Panc1 (cell line): ENCODE data around the gene ANO4. TPM values are rescaled to one million over a fixed set of nuclear protein-coding genes. Genes with fewer than 3 reads are reported as not detected.

Source experiments
- ATAC-seq: fragments of 200-7000 bp; cut with Tn5 transposase; 2 replicates; pipeline ENCODE4 v1.9.1; 2020; ENCODE audit warnings: mild to moderate bottlenecking, moderate library complexity
- BruUV-seq: library from RNA; stranded (reverse); fragments of 400-500 nt; replicated peaks from 2 replicates; lab custom pipeline; 2021; lab: Mats Ljungman, UMichigan
- CTCF ChIA-PET: fragments of 300-600 bp; sonication (Branson Sonifier 250); formaldehyde crosslinking; loops from one replicate; lab custom pipeline; 2022; ENCODE audit warnings: antibody characterized with exemption; lab: Charles Lee
- POLR2A ChIA-PET: fragments of 300-600 bp; sonication (Branson Sonifier 250); formaldehyde crosslinking; loops from one replicate; lab custom pipeline; 2022; ENCODE audit warnings: antibody characterized with exemption; lab: Charles Lee
- DNase-seq: peaks from one replicate; pipeline ENCODE4 v3.0.0-alpha.2; 2010; ENCODE audit warnings: low read depth, low spot score
- H3K27ac ChIP-seq: 2 replicates; pipeline ENCODE4 v1.5.1; 2011; ENCODE audit warnings: mild to moderate bottlenecking, low read length, inconsistent platforms
- H3K27me3 ChIP-seq: fragments of 200-500 bp; sonication (Bioruptor generic); 2 replicates; pipeline ENCODE4 v1.6.0; 2014; ENCODE audit warnings: low read length, inconsistent platforms; ENCODE audit not compliant: control insufficient read depth, insufficient read depth
- H3K36me3 ChIP-seq: fragments of 200-500 bp; sonication (Bioruptor generic); 2 replicates; pipeline ENCODE4 v1.5.1; 2014; ENCODE audit warnings: inconsistent platforms, mild to moderate bottlenecking, low read length, moderate library complexity; ENCODE audit not compliant: control insufficient read depth, insufficient read depth
- H3K4me1 ChIP-seq: 2 replicates; pipeline ENCODE4 v1.5.1; 2011; ENCODE audit warnings: inconsistent platforms, mild to moderate bottlenecking, low read length, moderate library complexity; ENCODE audit not compliant: control insufficient read depth, insufficient read depth
- H3K4me3 ChIP-seq, 2 experiments: 2 replicates each; pipeline ENCODE4 v1.5.1; 2011 to 2012; ENCODE audit warnings: low read depth in 2 of 2, low read length in 2 of 2, mild to moderate bottlenecking in 2 of 2, inconsistent platforms in 1 of 2, moderate library complexity in 1 of 2
- H3K9me3 ChIP-seq: fragments of 200-500 bp; sonication (Bioruptor generic); 2 replicates; pipeline ENCODE4 v1.5.1; 2014; ENCODE audit warnings: low read depth, mild to moderate bottlenecking, inconsistent platforms, low read length, moderate library complexity; ENCODE audit not compliant: control insufficient read depth, insufficient read depth
- CTCF ChIP-seq: fragments of 450-650 bp; IDR thresholded peaks from 2 replicates; pipeline ENCODE4 v1.5.1; 2017; ENCODE audit warnings: mild to moderate bottlenecking
- POLR2AphosphoS5 ChIP-seq: IDR thresholded peaks from 2 replicates; pipeline ENCODE4 v1.6.1; 2012; ENCODE audit warnings: mild to moderate bottlenecking, low read depth, low read length, moderate library complexity
- REST ChIP-seq, 2 experiments: IDR thresholded peaks; 2 replicates each; pipeline ENCODE4 v1.6.1; 2011 to 2012; ENCODE audit warnings: low read depth in 2 of 2, control low read depth in 1 of 2, low read length in 1 of 2, mild to moderate bottlenecking in 1 of 2, moderate library complexity in 1 of 2; ENCODE audit not compliant: insufficient read depth in 1 of 2
- SIN3A ChIP-seq: IDR thresholded peaks from 2 replicates; pipeline ENCODE4 v1.6.1; 2012; ENCODE audit warnings: low read depth, mild to moderate bottlenecking, low read length, moderate library complexity, borderline replicate concordance; ENCODE audit not compliant: insufficient read depth
- TCF7L2 ChIP-seq: IDR thresholded peaks from 2 replicates; pipeline ENCODE4 v1.6.1; 2011; ENCODE audit warnings: mild to moderate bottlenecking, low read depth, low read length, inconsistent platforms
- in situ Hi-C: cut with HindIII; loops from 2 replicates; pipeline ENCODE4 v1.10.0; 2016; ENCODE audit warnings: low sequenced_read_pairs, low pct_unique_long_range_greater_than_20kb
- intact Hi-C: fragments of 100-400 bp; cut with micrococcal nuclease; formaldehyde crosslinking; loops from one replicate; pipeline ENCODE4 v1.10.0; 2022; ENCODE audit not compliant: unreplicated experiment
- total RNA-seq: library from RNA; stranded (reverse); gene quantifications from one replicate; pipeline ENCODE4 v1.2.1, GENCODE V29; 2021; ENCODE audit not compliant: unreplicated experiment

Gene ANO4
- total RNA-seq, 1 experiment from 2014 or later = not detected

- TF ChIP-seq REST (IDR thresholded peaks at IDR 0.05; ENCODE audit: insufficient read depth in 1 of 2, low read depth in 2 of 2, low read length in 1 of 2) = no peak
- no peak for TF ChIP-seq POLR2AphosphoS5
- TF ChIP-seq CTCF = no peak
- no peak for TF ChIP-seq SIN3A
- TF ChIP-seq TCF7L2 = no peak
Observed at GRCh38 chr12:100982511-100983183, 188.1 kb downstream of the ANO4 start.

DNA sequence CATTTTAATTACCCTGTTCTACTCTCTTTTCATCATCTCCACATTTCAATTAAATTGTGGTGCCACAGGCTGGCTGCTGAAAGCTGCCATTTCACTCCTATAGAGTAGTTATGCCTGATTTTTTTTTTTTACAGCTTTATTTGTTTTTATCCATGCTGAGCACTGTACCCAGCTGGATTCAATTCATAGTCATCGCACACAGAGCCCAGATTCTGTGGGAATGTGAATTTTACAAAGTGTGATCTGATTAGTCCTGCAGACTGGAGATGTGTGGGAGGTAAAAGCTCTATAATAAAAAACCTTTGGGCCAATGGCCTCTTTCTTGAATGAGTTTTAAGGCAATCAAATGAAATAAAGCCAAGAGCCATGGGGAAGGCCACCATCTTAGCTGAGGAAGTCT, 190.2 kb downstream of the ANO4 start:
- H3K9me3 ChIP-seq = no peaks in the 10 kb centered on the region
- TF ChIP-seq CTCF (no peak), SIN3A (no peak), REST (IDR thresholded peaks at IDR 0.05; ENCODE audit: insufficient read depth in 1 of 2, low read depth in 2 of 2, low read length in 1 of 2) (no peak), POLR2AphosphoS5 (no peak), TCF7L2 (no peak)
- intact Hi-C loops = no loop called here
- H3K4me1 ChIP-seq = no peaks in the 10 kb centered on the region
- in situ Hi-C loops = no loop called here
- ATAC-seq (no peak), DNase-seq (no peak)
- no TSS peak for BruUV-seq
- CTCF ChIA-PET = no interaction called here
- no peak overlapping the region for H3K4me3 ChIP-seq
- POLR2A ChIA-PET = no interaction called here
- no peaks in the 10 kb centered on the region for H3K36me3 ChIP-seq
- no peak overlapping the region for H3K27ac ChIP-seq
- H3K27me3 ChIP-seq = no peaks in the 10 kb centered on the region

More at GRCh38 chr12:100982511-100983183, 188.1 kb downstream of the ANO4 start:
- no peak for ATAC-seq
- ChIA-PET CTCF (no interaction called here), POLR2A (no interaction called here)
- no peaks in the 10 kb centered on the region for H3K9me3 ChIP-seq
- DNase-seq = no peak
- H3K27ac ChIP-seq = no peak overlapping the region
- no peaks in the 10 kb centered on the region for H3K36me3 ChIP-seq
- BruUV-seq = no TSS peak
- H3K27me3 ChIP-seq = no peaks in the 10 kb centered on the region
- no peak overlapping the region for H3K4me3 ChIP-seq
- in situ Hi-C loops = no loop called here
- intact Hi-C loops = no loop called here
- H3K4me1 ChIP-seq = no peaks in the 10 kb centered on the region
